ENCODE measurements around the gene EPHA6.

- TF ChIP-seq CTCF (IDR thresholded peaks at IDR 0.05), result no peak
- TF ChIP-seq EZH2 (IDR thresholded peaks at IDR 0.05; ENCODE audit: borderline replicate concordance, insufficient read depth, low read depth, low read length, poor library complexity, severe bottlenecking), result no peak
These were observed 262.3 kb downstream of the EPHA6 start for GRCh38 chr3:97076673-97077072.

Data from B cell (primary cell).